Thoracic aorta (tissue), 2 donors: ENCODE data around the gene ATP6V0C. TPM values are rescaled to one million over a fixed set of nuclear protein-coding genes. Genes with fewer than 3 reads are reported as not detected.

ENCODE experiments used
- ATAC-seq: fragments of 150-250 bp; one replicate; pipeline ENCODE4 v1.8.0; 2017; ENCODE audit warnings: low read depth; ENCODE audit not compliant: insufficient number of reproducible peaks, low FRiP score
- DNase-seq: peaks from one replicate; pipeline ENCODE4 v3.0.0-alpha.2; 2020; ENCODE audit warnings: low spot score
- H3K27ac ChIP-seq, 2 donors: fragments of 200-600 bp; sonication (generic); 1 replicate in 1 of 2; 2 replicates in 1 of 2; pipeline ENCODE4 v1.5.1; 2016; ENCODE audit warnings: mild to moderate bottlenecking in 2 of 2, moderate library complexity in 2 of 2
- H3K27me3 ChIP-seq: fragments of 200-600 bp; sonication (generic); replicated peaks from 2 replicates; pipeline ENCODE4 v1.6.0; 2016; ENCODE audit warnings: mild to moderate bottlenecking; ENCODE audit not compliant: insufficient read depth
- H3K36me3 ChIP-seq: fragments of 200-600 bp; sonication (generic); one replicate; pipeline ENCODE4 v1.5.1; 2016
- H3K4me1 ChIP-seq, 2 donors: fragments of 200-600 bp; sonication (generic); 1 replicate in 1 of 2; 2 replicates in 1 of 2; pipeline versions ENCODE4 v1.5.1 to v1.6.0; 2016; ENCODE audit warnings: low read depth in 2 of 2, mild to moderate bottlenecking in 1 of 2; ENCODE audit not compliant: control insufficient read depth in 1 of 2
- H3K4me3 ChIP-seq: fragments of 200-600 bp; sonication (generic); 2 replicates; pipeline ENCODE4 v1.5.1; 2016; ENCODE audit warnings: mild to moderate bottlenecking
- H3K9me3 ChIP-seq: fragments of 200-600 bp; sonication (generic); 2 replicates; pipeline ENCODE4 v1.5.1; 2016
- total RNA-seq, 2 donors: library from RNA; depleted of rRNA; stranded (reverse); fragments of >200 nt; gene quantifications; one replicate each; pipeline versions ENCODE4 v1.1.0 to v1.2.3, GENCODE V29; 2016
- TF ChIP-seq, protein P1 (sequence below): fragments of 200-600 bp; sonication (generic); IDR thresholded peaks from one replicate; pipeline ENCODE4 v1.5.1; 2019; ENCODE audit warnings: antibody characterized with exemption

Gene ATP6V0C
- total RNA-seq, 2 donors from 2014 or later, result 42.5 to 51.3 TPM

DNA sequence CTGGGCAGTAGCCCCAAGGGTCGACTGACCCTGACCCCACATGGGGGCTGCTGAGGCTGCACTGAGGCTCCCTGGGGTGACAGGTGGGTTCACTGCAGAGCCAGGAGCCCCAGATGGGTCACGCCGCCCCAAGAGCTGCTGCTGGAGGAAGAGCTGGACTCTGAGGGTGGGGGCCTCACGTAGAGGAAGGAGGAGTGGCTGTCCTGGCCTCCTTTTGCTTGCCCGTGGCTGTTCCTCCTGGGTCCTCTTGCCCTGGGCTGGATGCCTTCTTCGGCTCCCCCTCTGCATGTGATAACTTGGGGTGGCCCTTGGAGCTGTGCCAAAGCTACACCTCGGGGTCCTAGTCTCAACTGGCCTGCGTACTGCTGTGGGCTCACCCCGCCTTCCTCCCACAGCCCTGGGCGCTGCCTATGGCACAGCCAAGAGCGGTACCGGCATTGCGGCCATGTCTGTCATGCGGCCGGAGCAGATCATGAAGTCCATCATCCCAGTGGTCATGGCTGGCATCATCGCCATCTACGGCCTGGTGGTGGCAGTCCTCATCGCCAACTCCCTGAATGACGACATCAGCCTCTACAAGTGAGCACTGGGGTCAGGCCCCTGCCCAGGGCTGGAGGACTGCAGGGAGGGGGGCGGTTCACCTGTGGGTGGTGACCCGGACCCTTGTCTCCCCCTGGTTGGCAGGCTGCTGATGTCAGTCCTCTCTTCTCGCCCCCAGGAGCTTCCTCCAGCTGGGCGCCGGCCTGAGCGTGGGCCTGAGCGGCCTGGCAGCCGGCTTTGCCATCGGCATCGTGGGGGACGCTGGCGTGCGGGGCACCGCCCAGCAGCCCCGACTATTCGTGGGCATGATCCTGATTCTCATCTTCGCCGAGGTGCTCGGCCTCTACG is 5.3 kb downstream of the ATP6V0C start:
- no peak for DNase-seq

DNA sequence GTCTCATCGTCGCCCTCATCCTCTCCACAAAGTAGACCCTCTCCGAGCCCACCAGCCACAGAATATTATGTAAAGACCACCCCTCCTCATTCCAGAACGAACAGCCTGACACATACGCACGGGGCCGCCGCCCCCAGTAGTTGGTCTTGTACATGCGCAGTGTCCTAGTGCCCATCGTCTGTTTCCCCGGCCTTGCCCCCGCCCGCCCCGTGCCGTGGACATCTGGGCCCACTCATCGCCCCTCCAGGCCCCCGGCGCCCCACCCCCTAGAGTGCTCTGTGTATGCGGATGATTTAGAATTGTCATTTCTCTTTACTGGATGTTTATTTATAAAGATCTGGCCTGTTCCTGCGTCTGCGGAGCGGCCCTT is 5.9 kb downstream of the ATP6V0C start:
- peaks cover 6% of the 10 kb centered on the region for H3K36me3 ChIP-seq
- no peak for ATAC-seq
- no peak for DNase-seq
- TF ChIP-seq, protein P1, sequence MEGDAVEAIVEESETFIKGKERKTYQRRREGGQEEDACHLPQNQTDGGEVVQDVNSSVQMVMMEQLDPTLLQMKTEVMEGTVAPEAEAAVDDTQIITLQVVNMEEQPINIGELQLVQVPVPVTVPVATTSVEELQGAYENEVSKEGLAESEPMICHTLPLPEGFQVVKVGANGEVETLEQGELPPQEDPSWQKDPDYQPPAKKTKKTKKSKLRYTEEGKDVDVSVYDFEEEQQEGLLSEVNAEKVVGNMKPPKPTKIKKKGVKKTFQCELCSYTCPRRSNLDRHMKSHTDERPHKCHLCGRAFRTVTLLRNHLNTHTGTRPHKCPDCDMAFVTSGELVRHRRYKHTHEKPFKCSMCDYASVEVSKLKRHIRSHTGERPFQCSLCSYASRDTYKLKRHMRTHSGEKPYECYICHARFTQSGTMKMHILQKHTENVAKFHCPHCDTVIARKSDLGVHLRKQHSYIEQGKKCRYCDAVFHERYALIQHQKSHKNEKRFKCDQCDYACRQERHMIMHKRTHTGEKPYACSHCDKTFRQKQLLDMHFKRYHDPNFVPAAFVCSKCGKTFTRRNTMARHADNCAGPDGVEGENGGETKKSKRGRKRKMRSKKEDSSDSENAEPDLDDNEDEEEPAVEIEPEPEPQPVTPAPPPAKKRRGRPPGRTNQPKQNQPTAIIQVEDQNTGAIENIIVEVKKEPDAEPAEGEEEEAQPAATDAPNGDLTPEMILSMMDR, result no peak
- H3K27ac ChIP-seq, result peak overlapping the region; percentile 74 to 76
- peak overlapping the region; percentile 70 for H3K4me3 ChIP-seq
- H3K4me1 ChIP-seq, result peaks cover 43 to 63% of the 10 kb centered on the region in 2 donors
- H3K9me3 ChIP-seq, result no peaks in the 10 kb centered on the region
- no peaks in the 10 kb centered on the region for H3K27me3 ChIP-seq

More for the DNA sequence above, 5.3 kb downstream of the ATP6V0C start:
- H3K4me1 ChIP-seq, result peaks cover 43 to 63% of the 10 kb centered on the region in 2 donors
- TF ChIP-seq, protein P1, result no peak
- peak overlapping the region; percentile 74 to 76 for H3K27ac ChIP-seq
- peaks cover 4% of the 10 kb centered on the region for H3K36me3 ChIP-seq
- peak overlapping the region; percentile 70 for H3K4me3 ChIP-seq
- H3K9me3 ChIP-seq, result no peaks in the 10 kb centered on the region
- no peak for ATAC-seq
- no peaks in the 10 kb centered on the region for H3K27me3 ChIP-seq

DNA sequence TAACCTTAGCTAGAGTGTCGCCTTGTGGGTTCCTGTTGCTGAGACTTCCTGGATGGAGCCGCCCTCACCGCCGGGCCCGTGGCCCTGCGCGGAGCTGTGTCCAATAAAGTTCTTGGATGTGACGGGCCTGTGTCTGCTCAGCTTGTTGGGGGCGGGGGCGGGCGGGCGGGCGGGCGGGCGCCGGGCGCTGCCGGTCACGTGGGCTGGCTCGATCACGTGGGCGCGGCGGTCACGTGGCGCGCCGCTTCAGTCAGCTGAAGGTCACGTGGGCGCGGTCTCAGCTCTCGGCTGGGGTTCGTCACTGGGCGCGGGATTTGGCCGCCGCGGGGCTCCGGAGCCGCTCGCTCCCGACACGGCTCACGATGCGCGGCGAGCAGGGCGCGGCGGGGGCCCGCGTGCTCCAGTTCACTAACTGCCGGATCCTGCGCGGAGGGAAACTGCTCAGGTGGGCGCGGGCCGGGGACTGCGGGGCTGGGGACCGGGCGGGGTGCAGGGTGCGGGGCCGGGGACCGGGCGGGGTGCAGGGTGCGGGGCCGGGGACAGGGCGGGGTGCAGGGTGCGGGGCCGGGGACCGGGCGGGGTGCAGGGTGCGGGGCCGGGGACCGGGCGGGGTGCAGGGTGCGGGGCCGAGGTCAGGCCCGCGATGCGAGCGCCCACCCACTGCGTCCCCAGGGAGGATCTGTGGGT is 6.5 kb downstream of the ATP6V0C start, which contains the start of gene AMDHD2:
AMDHD2 (plus strand) TSS at position 275 of the 687 bp plus-strand sequence; CDS start at position 363, 88 bp downstream.
- peak within 1 kb of the TSS; percentile 70 for H3K4me3 ChIP-seq

DNA sequence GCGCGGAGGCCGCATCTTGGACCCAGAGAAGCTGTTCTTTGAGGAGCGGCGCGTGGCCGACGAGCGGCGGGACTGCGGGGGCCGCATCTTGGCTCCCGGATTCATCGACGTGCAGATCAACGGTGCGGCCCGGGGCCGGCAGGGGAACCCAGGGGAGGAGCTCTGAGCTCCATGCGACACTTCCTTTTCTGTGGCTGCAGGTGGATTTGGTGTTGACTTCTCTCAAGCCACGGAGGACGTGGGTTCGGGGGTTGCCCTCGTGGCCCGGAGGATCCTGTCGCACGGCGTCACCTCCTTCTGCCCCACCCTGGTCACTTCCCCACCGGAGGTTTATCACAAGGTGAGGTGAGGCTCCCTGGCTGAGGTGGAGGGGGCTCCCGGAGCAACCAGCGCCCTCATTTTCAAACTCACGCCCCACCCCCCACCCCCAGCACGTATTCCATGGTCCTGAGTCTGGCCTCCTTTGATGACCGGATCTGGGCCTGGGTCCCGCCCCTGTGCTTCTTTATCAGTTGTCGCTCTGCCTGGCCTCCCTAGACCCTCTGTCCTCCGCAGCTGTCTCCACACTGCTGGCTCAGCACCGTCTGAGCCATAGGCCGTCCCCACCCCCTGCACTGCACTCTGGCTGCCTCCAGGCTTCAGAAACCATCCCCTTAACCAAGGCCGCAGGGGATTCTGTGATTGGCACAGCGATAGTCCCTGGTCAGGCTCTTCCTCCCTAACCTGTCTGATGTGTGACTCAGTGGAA is 7.2 kb downstream of the ATP6V0C start:
- TF ChIP-seq, protein P1, result no peak
- Histone ChIP-seq H3K4me3 (peak overlapping the region; percentile 70), H3K36me3 (peaks cover 8% of the 10 kb centered on the region), H3K27me3 (no peaks in the 10 kb centered on the region), H3K4me1 (peaks cover 37 to 50% of the 10 kb centered on the region in 2 donors), H3K9me3 (no peaks in the 10 kb centered on the region), H3K27ac (no peak overlapping the region)
- no peak for ATAC-seq
- DNase-seq, result no peak

More for the DNA sequence above, 6.5 kb downstream of the ATP6V0C start, which contains the start of gene AMDHD2:
- Histone ChIP-seq H3K27ac (peak within 1 kb of the TSS; percentile 74 to 76), H3K4me1 (peaks cover 43 to 57% of the 10 kb centered on the region in 2 donors), H3K36me3 (peaks cover 8% of the 10 kb centered on the region), H3K27me3 (no peaks in the 10 kb centered on the region), H3K9me3 (no peaks in the 10 kb centered on the region)
- TF ChIP-seq, protein P1, result no peak
- peak; percentile 77 for DNase-seq
- peak; percentile 45 for ATAC-seq
